B cell (primary cell): Measurements from ENCODE around the gene RBP7. TPM values are rescaled to one million over a fixed set of nuclear protein-coding genes. Genes with fewer than 3 reads are reported as not detected.

Source experiments
- ATAC-seq: fragments of 200-7000 bp; cut with Tn5 transposase; one replicate; pipeline ENCODE4 v1.10.0; 2021; ENCODE audit warnings: low read depth, mild to moderate bottlenecking, moderate number of reproducible peaks, moderate library complexity
- CTCF ChIA-PET: fragments of 350-600 bp; sonication (Branson Sonifier 250); formaldehyde crosslinking; loops from one replicate; lab custom pipeline; 2021; ENCODE audit warnings: antibody characterized with exemption, inconsistent platforms; lab: Charles Lee
- POLR2A ChIA-PET: fragments of 350-600 bp; sonication (Branson Sonifier 250); formaldehyde crosslinking; loops from one replicate; lab custom pipeline; 2021; ENCODE audit warnings: antibody characterized with exemption; lab: Charles Lee
- DNase-seq: peaks from one replicate; pipeline ENCODE4 v3.0.0; 2013
- H2AFZ ChIP-seq: 2 replicates; pipeline ENCODE4 v1.6.1; 2012; ENCODE audit warnings: mild to moderate bottlenecking, low read depth, low read length; ENCODE audit not compliant: insufficient read depth, poor library complexity, severe bottlenecking
- H3K27ac ChIP-seq, 2 donors: 1 replicate in 1 of 2; 2 replicates in 1 of 2; pipeline ENCODE4 v1.5.1; 2012 to 2013; ENCODE audit warnings: low read length in 2 of 2, mild to moderate bottlenecking in 2 of 2, moderate library complexity in 1 of 2
- H3K27me3 ChIP-seq, 4 experiments: fragments of 200-600 bp in 1 of 4; sonication (generic) in 1 of 4; replicated peaks in 1 of 4; 1 replicate in 2 of 4; 2 replicates in 2 of 4; pipeline versions ENCODE4 v1.6.1 to v1.7.0; 2013 to 2016; ENCODE audit warnings: low read length in 3 of 4, mild to moderate bottlenecking in 2 of 4, mixed read lengths in 1 of 4, moderate library complexity in 1 of 4; ENCODE audit not compliant: insufficient read depth in 4 of 4, control insufficient read depth in 3 of 4; ENCODE audit errors: control extremely low read depth in 1 of 4
- H3K36me3 ChIP-seq, 2 experiments: replicated peaks in 1 of 2; 1 replicate in 1 of 2; 2 replicates in 1 of 2; pipeline versions ENCODE4 v1.6.1 to v1.7.1; 2013; ENCODE audit warnings: low read length in 1 of 2; ENCODE audit not compliant: insufficient read depth in 2 of 2, control insufficient read depth in 1 of 2; ENCODE audit errors: control extremely low read depth in 1 of 2, extremely low read depth in 1 of 2
- H3K4me1 ChIP-seq, 2 donors: fragments of 200-600 bp in 1 of 2; sonication (generic) in 1 of 2; 1 replicate in 1 of 2; 2 replicates in 1 of 2; pipeline versions ENCODE4 v1.5.1 to v1.6.1; 2013 to 2017; ENCODE audit warnings: low read length in 2 of 2; ENCODE audit not compliant: control insufficient read depth in 2 of 2, insufficient read depth in 2 of 2
- H3K4me2 ChIP-seq: replicated peaks from 2 replicates; pipeline ENCODE3; 2012; ENCODE audit warnings: mild to moderate bottlenecking, low read depth, low read length; ENCODE audit not compliant: poor library complexity, severe bottlenecking
- H3K4me3 ChIP-seq, 5 experiments: fragments of 200-600 bp in 1 of 5; sonication (generic) in 1 of 5; 1 replicate in 3 of 5; 2 replicates in 2 of 5; pipeline versions ENCODE4 v1.5.1 to v1.7.0; 2011 to 2016; ENCODE audit warnings: low read length in 4 of 5, mild to moderate bottlenecking in 4 of 5, low read depth in 2 of 5, control low read depth in 1 of 5, moderate library complexity in 1 of 5; ENCODE audit not compliant: insufficient read depth in 1 of 5; ENCODE audit errors: control extremely low read depth in 1 of 5, extremely low read depth in 1 of 5
- H3K79me2 ChIP-seq: fragments of 200-600 bp; sonication (generic); one replicate; pipeline ENCODE4 v1.6.0; 2016; ENCODE audit warnings: low read length; ENCODE audit not compliant: control insufficient read depth, insufficient read depth
- H3K9ac ChIP-seq: fragments of 200-600 bp; sonication (generic); 2 replicates; pipeline ENCODE4 v1.6.1; 2017; ENCODE audit warnings: mild to moderate bottlenecking, low read length, moderate library complexity
- H3K9me3 ChIP-seq, 3 donors: one replicate each; pipeline versions ENCODE4 v1.6.1 to v1.7.1; 2013; ENCODE audit warnings: low read length in 2 of 3; ENCODE audit not compliant: control insufficient read depth in 2 of 3, insufficient read depth in 1 of 3; ENCODE audit errors: control extremely low read depth in 1 of 3
- H4K20me1 ChIP-seq: 2 replicates; pipeline ENCODE4 v1.6.0; 2012; ENCODE audit warnings: mild to moderate bottlenecking, low read length; ENCODE audit not compliant: insufficient read depth, control insufficient read depth, poor library complexity, severe bottlenecking
- H3K27ac Mint-ChIP-seq: one replicate; pipeline ENCODE4 v1.8.0; 2021; ENCODE audit warnings: mixed read lengths
- H3K27me3 Mint-ChIP-seq: one replicate; pipeline ENCODE4 v1.8.0; 2021; ENCODE audit warnings: mixed read lengths
- H3K4me1 Mint-ChIP-seq: one replicate; pipeline ENCODE4 v1.8.0; 2021; ENCODE audit warnings: mixed read lengths
- H3K4me3 Mint-ChIP-seq: one replicate; pipeline ENCODE4 v1.8.0; 2021; ENCODE audit warnings: mixed read lengths
- H3K9me3 Mint-ChIP-seq: one replicate; pipeline ENCODE4 v1.8.0; 2022; ENCODE audit warnings: mixed read lengths; ENCODE audit not compliant: insufficient read depth
- CTCF ChIP-seq: fragments of 200-600 bp; IDR thresholded peaks from one replicate; pipeline ENCODE4 v1.8.0; 2022; ENCODE audit warnings: antibody characterized with exemption, mild to moderate bottlenecking
- EZH2 ChIP-seq: IDR thresholded peaks from 2 replicates; pipeline ENCODE4 v1.6.1; 2012; ENCODE audit warnings: borderline replicate concordance, low read depth, mild to moderate bottlenecking, moderate library complexity, low read length; ENCODE audit not compliant: insufficient read depth, poor library complexity, severe bottlenecking
- WGBS: methylation state at CpG from one replicate; pipeline ENCODE4 v1.1.5; 2013; ENCODE audit warnings: missing lambda C conversion rate; ENCODE audit not compliant: insufficient coverage; 5-methylcytosine and 5-hydroxymethylcytosine counted together
- intact Hi-C: fragments of 100-400 bp; cut with micrococcal nuclease; formaldehyde crosslinking; loops from one replicate; pipeline ENCODE4 v1.10.0; 2022
- polyA plus RNA-seq: library from polyadenylated mRNA; depleted of rRNA; stranded (reverse); fragments of >200 nt; gene quantifications from 2 replicates; pipeline ENCODE4 v1.2.3, GENCODE V29; 2012
- total RNA-seq, 2 donors: library from RNA; stranded (reverse); fragments of 120-200 nt in 1 of 2; gene quantifications; 1 replicate in 1 of 2; 2 replicates in 1 of 2; pipeline versions ENCODE4 v1.2.3 to v1.2.4, GENCODE V29; 2013 to 2022

The RBP7 gene
- total and polyA plus RNA-seq, 2 donors (not counting 1 experiment from before 2014, with no cell fraction given), result 0.40 TPM; not detected in 1

GRCh38 chr1:10056599-10056987, 59.6 kb downstream of the RBP7 start:
- Mint-ChIP-seq H3K9me3 (no peaks in the 10 kb centered on the region), H3K4me1 (peaks cover 4% of the 10 kb centered on the region), H3K4me3 (no peak overlapping the region), H3K27ac (no peak overlapping the region), H3K27me3 (no peaks in the 10 kb centered on the region)
- POLR2A ChIA-PET, result no interaction called here
- DNase-seq (no peak), ATAC-seq (no peak)
- no peaks in the 10 kb centered on the region for H3K9me3 ChIP-seq
- H3K9ac ChIP-seq, result no peak overlapping the region
- 100% methylated on average over 4 of the region's 4 CpGs for WGBS
- H3K4me3 ChIP-seq, result no peak overlapping the region
- no peak overlapping the region for H2AFZ ChIP-seq
- H3K4me2 ChIP-seq, result no peak overlapping the region
- intact Hi-C loops, result no loop called here
- no peaks in the 10 kb centered on the region for H3K27me3 ChIP-seq
- no peak overlapping the region for H3K27ac ChIP-seq
- H3K79me2 ChIP-seq, result peaks cover 88% of the 10 kb centered on the region
- CTCF ChIA-PET, result no interaction called here
- peaks cover 0 to 18% of the 10 kb centered on the region in 2 experiments for H3K36me3 ChIP-seq
- TF ChIP-seq CTCF, result no peak
- TF ChIP-seq EZH2, result no peak
- H3K4me1 ChIP-seq, result no peaks in the 10 kb centered on the region
- H4K20me1 ChIP-seq, result peaks cover 27% of the 10 kb centered on the region

GRCh38 chr1:10057343-10057742, 60.3 kb downstream of the RBP7 start:
- no peaks in the 10 kb centered on the region for H3K4me1 ChIP-seq
- H3K4me3 ChIP-seq, result no peak overlapping the region
- no peak overlapping the region for H3K4me2 ChIP-seq
- peaks cover 27% of the 10 kb centered on the region for H4K20me1 ChIP-seq
- CTCF ChIA-PET, result no interaction called here
- ATAC-seq (no peak), DNase-seq (no peak)
- no peak overlapping the region for H2AFZ ChIP-seq
- Mint-ChIP-seq H3K9me3 (no peaks in the 10 kb centered on the region), H3K27ac (no peak overlapping the region), H3K4me1 (peaks cover 4% of the 10 kb centered on the region), H3K27me3 (no peaks in the 10 kb centered on the region), H3K4me3 (no peak overlapping the region)
- intact Hi-C loops, result no loop called here
- no peak overlapping the region for H3K9ac ChIP-seq
- peaks cover 88% of the 10 kb centered on the region for H3K79me2 ChIP-seq
- no peak for TF ChIP-seq EZH2
- no peak for TF ChIP-seq CTCF
- no CpG with 5 or more reads among the region's 4 CpGs for WGBS
- peaks cover 0 to 18% of the 10 kb centered on the region in 2 experiments for H3K36me3 ChIP-seq
- POLR2A ChIA-PET, result no interaction called here
- no peaks in the 10 kb centered on the region for H3K27me3 ChIP-seq
- H3K9me3 ChIP-seq, result no peaks in the 10 kb centered on the region
- no peak overlapping the region for H3K27ac ChIP-seq
